ENCODE results near the gene CACNB4. TPM values are rescaled to one million over a fixed set of nuclear protein-coding genes. Genes with fewer than 3 reads are reported as not detected.

The CACNB4 gene
- total and polyA plus RNA-seq, 8 donors = under 0.01 to 6.4 (median 1.0) TPM

DNA sequence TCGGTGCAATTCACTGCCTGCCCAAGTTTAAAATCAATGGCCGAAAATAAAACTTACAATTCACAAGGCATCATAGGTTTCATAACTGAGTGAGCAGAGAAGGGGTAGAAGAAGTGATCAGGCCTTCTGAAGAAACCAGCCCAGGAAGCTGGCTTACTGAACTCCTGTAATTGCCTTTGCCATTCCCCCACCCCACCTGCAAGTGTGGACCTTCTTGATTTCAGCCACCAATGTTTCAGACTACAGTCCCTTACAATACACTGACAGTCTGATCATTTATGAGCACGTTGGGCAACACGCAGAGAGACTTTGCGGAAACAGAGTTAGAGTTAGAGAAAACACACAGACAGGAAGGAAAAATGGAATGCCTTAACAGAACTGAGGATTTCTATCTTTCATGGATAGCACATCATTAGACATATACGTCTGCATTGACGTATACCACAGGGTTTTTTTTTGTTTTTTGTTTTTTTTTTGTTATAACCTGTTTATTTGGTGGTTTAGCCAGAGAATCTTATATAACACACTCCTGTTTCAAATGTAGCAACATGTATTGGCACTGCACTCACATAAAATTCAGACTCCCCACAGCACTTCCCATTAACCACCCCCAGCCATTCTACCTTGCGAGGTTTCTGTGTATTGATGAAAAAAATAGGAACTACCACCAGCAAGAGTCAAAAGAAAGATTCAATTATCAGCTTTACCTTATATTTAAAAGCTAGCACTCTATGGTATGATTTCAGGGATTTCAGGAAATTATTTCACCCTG is 126.4 kb downstream of the CACNB4 start:
- intact Hi-C loops (cut with DNase I; ENCODE audit: low total_unique reads) = no loop called here
- TF ChIP-seq POLR2A (IDR thresholded peaks at IDR 0.05) = no peak
- H3K4me1 ChIP-seq = peaks cover 0 to 14% (median 6%) of the 10 kb centered on the region in 4 donors

DNA sequence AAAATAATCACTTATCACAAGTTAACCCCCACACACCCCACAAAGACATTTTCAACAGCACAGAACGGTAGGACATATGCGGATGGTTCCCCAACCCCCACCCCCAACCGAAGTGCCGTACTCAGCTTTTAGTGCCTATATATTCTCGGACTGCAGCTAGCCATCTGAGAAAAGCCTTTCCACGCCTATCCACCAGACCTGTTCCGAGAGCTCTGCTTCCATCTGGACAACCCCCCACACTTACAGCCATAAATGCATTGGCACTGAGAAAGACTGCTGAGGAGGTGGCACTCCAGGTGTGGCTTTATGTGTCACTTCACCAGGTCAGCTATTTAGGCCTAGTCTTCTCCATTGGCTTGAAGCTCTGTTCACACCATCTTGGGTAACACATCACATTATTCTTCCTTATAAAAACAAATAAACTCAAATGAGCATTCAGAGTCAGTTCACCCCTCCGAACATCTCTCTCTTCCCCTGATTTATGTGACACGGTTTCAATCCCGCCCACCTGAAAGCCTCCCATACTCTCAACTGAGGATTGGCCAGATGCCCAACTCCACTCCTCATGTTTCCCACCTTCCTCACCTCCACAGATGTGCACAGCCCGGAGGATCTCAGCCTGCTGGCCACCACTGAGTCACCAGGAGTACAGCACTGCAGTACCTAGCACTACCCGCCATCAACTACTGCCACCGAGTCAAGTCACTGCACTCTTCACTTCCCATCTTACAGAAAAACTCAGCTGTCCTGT is 127.4 kb downstream of the CACNB4 start:
- Histone ChIP-seq H3K36me3 (no peaks in the 10 kb centered on the region), H3K9me3 (no peaks in the 10 kb centered on the region), H3K4me1 (peaks cover 0 to 14% (median 6%) of the 10 kb centered on the region in 4 donors), H3K27me3 (no peaks in the 10 kb centered on the region), H3K27ac (no peak overlapping the region), H3K4me3 (no peak overlapping the region)
- intact Hi-C loops (cut with DNase I; ENCODE audit: low total_unique reads) = no loop called here
- TF ChIP-seq EP300 (IDR thresholded peaks at IDR 0.05) (no peak), POLR2A (IDR thresholded peaks at IDR 0.05) (no peak), POLR2AphosphoS5 (IDR thresholded peaks at IDR 0.05) (no peak)
- TF ChIP-seq, protein P1, sequence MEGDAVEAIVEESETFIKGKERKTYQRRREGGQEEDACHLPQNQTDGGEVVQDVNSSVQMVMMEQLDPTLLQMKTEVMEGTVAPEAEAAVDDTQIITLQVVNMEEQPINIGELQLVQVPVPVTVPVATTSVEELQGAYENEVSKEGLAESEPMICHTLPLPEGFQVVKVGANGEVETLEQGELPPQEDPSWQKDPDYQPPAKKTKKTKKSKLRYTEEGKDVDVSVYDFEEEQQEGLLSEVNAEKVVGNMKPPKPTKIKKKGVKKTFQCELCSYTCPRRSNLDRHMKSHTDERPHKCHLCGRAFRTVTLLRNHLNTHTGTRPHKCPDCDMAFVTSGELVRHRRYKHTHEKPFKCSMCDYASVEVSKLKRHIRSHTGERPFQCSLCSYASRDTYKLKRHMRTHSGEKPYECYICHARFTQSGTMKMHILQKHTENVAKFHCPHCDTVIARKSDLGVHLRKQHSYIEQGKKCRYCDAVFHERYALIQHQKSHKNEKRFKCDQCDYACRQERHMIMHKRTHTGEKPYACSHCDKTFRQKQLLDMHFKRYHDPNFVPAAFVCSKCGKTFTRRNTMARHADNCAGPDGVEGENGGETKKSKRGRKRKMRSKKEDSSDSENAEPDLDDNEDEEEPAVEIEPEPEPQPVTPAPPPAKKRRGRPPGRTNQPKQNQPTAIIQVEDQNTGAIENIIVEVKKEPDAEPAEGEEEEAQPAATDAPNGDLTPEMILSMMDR (IDR thresholded peaks at IDR 0.05) = no peak
- WGBS, 5 donors = 95 to 97% (median 96%) methylated on average over 13 of the region's 13 CpGs
- no peak for DNase-seq

More for the DNA sequence above, 126.4 kb downstream of the CACNB4 start:
- WGBS, 5 donors = 91 to 94% (median 92%) methylated on average over 8 of the region's 8 CpGs
- Histone ChIP-seq H3K4me3 (no peak overlapping the region), H3K9me3 (no peaks in the 10 kb centered on the region), H3K27me3 (no peaks in the 10 kb centered on the region), H3K36me3 (no peaks in the 10 kb centered on the region), H3K27ac (no peak overlapping the region)
- DNase-seq = no peak

DNA sequence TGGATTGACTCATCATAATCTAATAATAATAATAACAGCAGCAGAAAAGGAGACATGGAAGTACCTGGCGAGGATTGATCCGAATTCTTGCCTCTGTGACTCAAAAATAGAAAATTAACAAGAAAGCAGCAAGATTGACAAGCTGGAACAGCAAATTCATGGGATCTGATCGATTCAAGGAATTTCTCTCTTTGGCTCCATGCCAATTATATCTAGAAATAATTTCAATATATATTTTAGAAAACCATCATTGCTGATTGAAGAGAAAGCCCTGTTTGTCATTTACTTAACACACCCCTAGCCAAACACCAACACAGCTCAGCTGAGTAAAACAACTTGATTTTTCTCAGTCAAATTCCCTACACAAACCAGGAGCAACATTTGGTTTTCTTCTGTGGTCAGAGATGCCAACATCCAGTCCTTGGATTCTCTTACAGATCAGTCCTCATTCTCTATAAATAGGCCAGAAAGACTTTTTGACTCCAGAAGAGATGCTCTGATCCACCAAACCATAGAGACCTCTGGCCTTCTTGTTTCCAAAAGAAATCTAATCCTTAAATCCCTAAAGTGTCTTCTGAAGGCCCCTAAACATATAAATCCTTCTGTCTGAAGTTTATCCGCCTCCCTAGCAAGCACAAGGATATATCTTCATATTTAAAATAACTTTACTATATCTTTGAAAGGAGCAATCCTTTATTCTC is 129.9 kb downstream of the CACNB4 start:
- WGBS, 5 donors = 67 to 94% (median 86%) methylated on average over 4 of the region's 4 CpGs
- no peak for DNase-seq
- H3K4me1 ChIP-seq = peaks cover 0 to 11% (median 5%) of the 10 kb centered on the region in 4 donors

DNA sequence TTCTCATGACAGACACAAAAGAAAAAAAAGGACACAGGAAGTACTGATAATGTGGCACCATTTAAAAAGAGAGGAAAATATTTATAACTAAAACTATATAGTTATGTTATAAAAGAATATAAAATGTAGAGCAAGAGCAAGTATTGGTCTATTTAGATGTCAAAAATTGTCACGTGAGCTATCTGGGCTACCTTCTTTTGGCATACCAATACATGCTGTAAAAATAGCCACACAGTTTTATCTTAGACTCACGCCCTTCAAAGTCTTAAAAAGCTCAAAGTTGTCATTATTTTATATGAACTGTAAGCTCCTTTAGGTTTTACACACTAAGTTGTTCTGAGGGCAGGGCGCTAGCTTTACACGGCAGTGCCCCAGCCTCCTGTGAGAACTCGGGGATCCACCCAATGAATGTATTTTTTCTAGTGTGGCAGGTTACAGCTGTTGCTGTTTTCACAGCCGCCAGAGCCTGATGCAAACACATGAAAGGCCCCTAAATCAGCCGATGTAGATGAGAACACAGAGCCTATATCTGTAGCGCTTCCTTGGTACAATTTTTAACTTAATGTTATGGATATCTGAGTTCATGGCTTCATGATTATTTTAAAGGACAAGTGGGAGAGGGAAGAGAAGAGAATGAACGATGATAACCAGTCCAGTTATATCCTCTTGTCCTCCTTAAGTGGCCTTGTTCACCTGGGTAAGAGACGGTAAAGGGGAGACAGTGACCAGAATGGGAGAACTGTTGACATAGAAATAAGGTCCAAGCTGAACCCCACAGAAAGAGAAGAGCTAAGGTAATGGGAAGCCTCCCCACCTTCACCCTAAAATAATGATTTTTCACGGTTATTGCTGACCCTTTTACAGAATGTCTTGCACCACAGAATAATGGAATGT is 130.8 kb downstream of the CACNB4 start:
- TF ChIP-seq POLR2AphosphoS5 (IDR thresholded peaks at IDR 0.05) (no peak), EP300 (IDR thresholded peaks at IDR 0.05) (no peak), POLR2A (IDR thresholded peaks at IDR 0.05) (no peak)
- TF ChIP-seq, protein P1 (IDR thresholded peaks at IDR 0.05) = no peak
- Histone ChIP-seq H3K9me3 (no peaks in the 10 kb centered on the region), H3K36me3 (no peaks in the 10 kb centered on the region), H3K4me3 (no peak overlapping the region), H3K4me1 (peaks cover 0 to 2% (median 1%) of the 10 kb centered on the region in 4 donors), H3K27me3 (no peaks in the 10 kb centered on the region), H3K27ac (no peak overlapping the region)
- intact Hi-C loops (cut with DNase I; ENCODE audit: low total_unique reads) = no loop called here
- 84 to 91% (median 89%) methylated on average over 11 of the region's 11 CpGs for WGBS, 5 donors
- no peak for DNase-seq

More for the DNA sequence above, 129.9 kb downstream of the CACNB4 start:
- Histone ChIP-seq H3K27ac (no peak overlapping the region), H3K27me3 (no peaks in the 10 kb centered on the region), H3K9me3 (no peaks in the 10 kb centered on the region), H3K4me3 (no peak overlapping the region), H3K36me3 (no peaks in the 10 kb centered on the region)
- intact Hi-C loops (cut with DNase I; ENCODE audit: low total_unique reads) = no loop called here
- TF ChIP-seq POLR2AphosphoS5 (IDR thresholded peaks at IDR 0.05) (no peak), POLR2A (IDR thresholded peaks at IDR 0.05) (no peak), EP300 (IDR thresholded peaks at IDR 0.05) (no peak)
- TF ChIP-seq, protein P1 (IDR thresholded peaks at IDR 0.05) = no peak
